HUES6 (cell line): ENCODE measurements around the gene DLX4.

Experiments
- H3K27ac ChIP-seq: 2 replicates; pipeline ENCODE4 v1.7.0; 2013; ENCODE audit warnings: low read depth, mild to moderate bottlenecking, low read length, inconsistent platforms
- H3K27me3 ChIP-seq: 2 replicates; pipeline ENCODE4 v1.6.1; 2013; ENCODE audit warnings: low read length; ENCODE audit not compliant: control insufficient read depth, insufficient read depth
- H3K36me3 ChIP-seq: 2 replicates; pipeline ENCODE4 v1.6.1; 2013; ENCODE audit warnings: low read length; ENCODE audit not compliant: control insufficient read depth, insufficient read depth
- H3K4me1 ChIP-seq: 2 replicates; pipeline ENCODE4 v1.6.1; 2013; ENCODE audit warnings: low read length; ENCODE audit not compliant: control insufficient read depth, insufficient read depth
- H3K4me3 ChIP-seq: 2 replicates; pipeline ENCODE4 v1.5.1; 2013; ENCODE audit warnings: low read depth, low read length
- H3K9ac ChIP-seq: one replicate; pipeline ENCODE4 v1.6.1; 2013; ENCODE audit warnings: mild to moderate bottlenecking, low read length
- H3K9me3 ChIP-seq: 2 replicates; pipeline ENCODE4 v1.6.1; 2013; ENCODE audit warnings: low read depth, low read length; ENCODE audit not compliant: control insufficient read depth, insufficient read depth

DLX4 gene

GRCh38 chr17:49969134-49969759, at the start of gene DLX4:
DLX4 (plus strand) TSS chr17:49969190; CDS start chr17:49969469, 279 bp downstream.
- no peak within 1 kb of the TSS; the same call in 1 of the 2 replicates for H3K27ac ChIP-seq
- H3K4me3 ChIP-seq = peak within 1 kb of the TSS; percentile 80
- H3K27me3 ChIP-seq = peaks cover 100% of the 10 kb centered on the region
- no peaks in the 10 kb centered on the region for H3K36me3 ChIP-seq
- H3K9ac ChIP-seq = peak within 1 kb of the TSS; percentile 65
- H3K4me1 ChIP-seq = peaks cover 39% of the 10 kb centered on the region
- no peaks in the 10 kb centered on the region for H3K9me3 ChIP-seq

GRCh38 chr17:49920030-49920769, 48.8 kb upstream of the DLX4 start:
- H3K27me3 ChIP-seq = peaks cover 14% of the 10 kb centered on the region
- no peak overlapping the region for H3K9ac ChIP-seq
- peaks cover 10% of the 10 kb centered on the region for H3K4me1 ChIP-seq
- H3K9me3 ChIP-seq = no peaks in the 10 kb centered on the region
- no peaks in the 10 kb centered on the region for H3K36me3 ChIP-seq
- no peak overlapping the region for H3K27ac ChIP-seq
- no peak overlapping the region for H3K4me3 ChIP-seq

- H3K27me3 ChIP-seq = no peaks in the 10 kb centered on the region
Observed at GRCh38 chr17:49922095-49922494, 46.9 kb upstream of the DLX4 start.

GRCh38 chr17:49924116-49924515, 44.9 kb upstream of the DLX4 start:
- H3K9ac ChIP-seq = no peak overlapping the region
- H3K4me1 ChIP-seq = no peaks in the 10 kb centered on the region
- H3K27me3 ChIP-seq = peaks cover 5% of the 10 kb centered on the region; the same call in 1 of the 2 replicates
- no peaks in the 10 kb centered on the region for H3K36me3 ChIP-seq
- no peaks in the 10 kb centered on the region for H3K9me3 ChIP-seq
- no peak overlapping the region for H3K27ac ChIP-seq
- H3K4me3 ChIP-seq = no peak overlapping the region

More at GRCh38 chr17:49922095-49922494, 46.9 kb upstream of the DLX4 start:
- H3K4me1 ChIP-seq = no peaks in the 10 kb centered on the region
- H3K27ac ChIP-seq = no peak overlapping the region
- no peaks in the 10 kb centered on the region for H3K36me3 ChIP-seq
- H3K4me3 ChIP-seq = no peak overlapping the region
- no peak overlapping the region for H3K9ac ChIP-seq
- H3K9me3 ChIP-seq = no peaks in the 10 kb centered on the region

- Histone ChIP-seq H3K9ac (no peak overlapping the region), H3K4me1 (no peaks in the 10 kb centered on the region), H3K9me3 (no peaks in the 10 kb centered on the region), H3K27me3 (peaks cover 5% of the 10 kb centered on the region; the same call in 1 of the 2 replicates), H3K4me3 (no peak overlapping the region), H3K27ac (no peak overlapping the region), H3K36me3 (no peaks in the 10 kb centered on the region)
Observed at GRCh38 chr17:49924589-49924988, 44.4 kb upstream of the DLX4 start.

GRCh38 chr17:49925921-49926320, 43.1 kb upstream of the DLX4 start:
- H3K9ac ChIP-seq = no peak overlapping the region
- H3K9me3 ChIP-seq = no peaks in the 10 kb centered on the region
- H3K27me3 ChIP-seq = peaks cover 5% of the 10 kb centered on the region; the same call in 1 of the 2 replicates
- no peak overlapping the region for H3K4me3 ChIP-seq
- no peaks in the 10 kb centered on the region for H3K36me3 ChIP-seq
- H3K4me1 ChIP-seq = no peaks in the 10 kb centered on the region
- H3K27ac ChIP-seq = no peak overlapping the region

- H3K9me3 ChIP-seq = no peaks in the 10 kb centered on the region
- H3K27ac ChIP-seq = no peak overlapping the region
- no peaks in the 10 kb centered on the region for H3K4me1 ChIP-seq
- no peaks in the 10 kb centered on the region for H3K36me3 ChIP-seq
- H3K4me3 ChIP-seq = no peak overlapping the region
- H3K27me3 ChIP-seq = peaks cover 5% of the 10 kb centered on the region; the same call in 1 of the 2 replicates
- no peak overlapping the region for H3K9ac ChIP-seq
Observed at GRCh38 chr17:49926886-49927285, 42.1 kb upstream of the DLX4 start.

GRCh38 chr17:49928126-49928800, 40.7 kb upstream of the DLX4 start:
- Histone ChIP-seq H3K36me3 (no peaks in the 10 kb centered on the region), H3K4me3 (no peak overlapping the region), H3K4me1 (no peaks in the 10 kb centered on the region), H3K9ac (no peak overlapping the region), H3K27me3 (peaks cover 5% of the 10 kb centered on the region; the same call in 1 of the 2 replicates), H3K27ac (no peak overlapping the region), H3K9me3 (no peaks in the 10 kb centered on the region)

- peaks cover 5% of the 10 kb centered on the region; the same call in 1 of the 2 replicates for H3K27me3 ChIP-seq
- H3K4me1 ChIP-seq = no peaks in the 10 kb centered on the region
- no peaks in the 10 kb centered on the region for H3K36me3 ChIP-seq
- no peak overlapping the region for H3K27ac ChIP-seq
- H3K9ac ChIP-seq = no peak overlapping the region
- no peaks in the 10 kb centered on the region for H3K9me3 ChIP-seq
- no peak overlapping the region for H3K4me3 ChIP-seq
Observed at GRCh38 chr17:49928837-49929475, 40.0 kb upstream of the DLX4 start.

- peaks cover 13% of the 10 kb centered on the region for H3K27me3 ChIP-seq
- H3K36me3 ChIP-seq = no peaks in the 10 kb centered on the region
- H3K9me3 ChIP-seq = no peaks in the 10 kb centered on the region
- H3K9ac ChIP-seq = no peak overlapping the region
- H3K4me1 ChIP-seq = no peaks in the 10 kb centered on the region; the same call in none of the 2 replicates
- H3K27ac ChIP-seq = no peak overlapping the region
- H3K4me3 ChIP-seq = no peak overlapping the region
Observed at GRCh38 chr17:49930880-49931279, 38.1 kb upstream of the DLX4 start.
